Activated naive CD4-positive, alpha-beta T cell (primary cell): ENCODE results near the gene AMPD3.
A peak's percentile ranks its signal among the peaks of the same experiment; 100 is the strongest.

Experiments used
- DNase-seq, 4 experiments: peaks; one replicate each; lab custom pipeline; 2025; lab: John Stamatoyannopoulos, UW

The AMPD3 gene

GRCh38 chr11:10438458-10438857 lies 16.6 kb upstream of the AMPD3 start:
- DNase-seq, result no peak

GRCh38 chr11:10439351-10439750 lies 15.7 kb upstream of the AMPD3 start:
- DNase-seq, result no peak

GRCh38 chr11:10439924-10440323 lies 15.1 kb upstream of the AMPD3 start:
- no peak for DNase-seq

GRCh38 chr11:10440401-10440800 lies 14.7 kb upstream of the AMPD3 start:
- no peak for DNase-seq

GRCh38 chr11:10441091-10441490 lies 14.0 kb upstream of the AMPD3 start:
- DNase-seq, result no peak

- DNase-seq, result no peak
Observed at GRCh38 chr11:10441652-10442503, 13.2 kb upstream of the AMPD3 start.

GRCh38 chr11:10443152-10443551 lies 11.9 kb upstream of the AMPD3 start:
- DNase-seq, result no peak

GRCh38 chr11:10443721-10444235 lies 11.3 kb upstream of the AMPD3 start:
- no peak for DNase-seq

- DNase-seq, result no peak
Observed at GRCh38 chr11:10444725-10445315, 10.2 kb upstream of the AMPD3 start.

- DNase-seq, result no peak
Observed at GRCh38 chr11:10447445-10447844, 7.6 kb upstream of the AMPD3 start.

- DNase-seq, result peak in 3 of 4 experiments; percentile 15 to 58 (median 24)
Observed at GRCh38 chr11:10450462-10451425, 4.3 kb upstream of the AMPD3 start.

GRCh38 chr11:10451426-10452116 lies 3.5 kb upstream of the AMPD3 start:
- DNase-seq, result no peak

- no peak for DNase-seq
Observed at GRCh38 chr11:10452211-10452767, 2.8 kb upstream of the AMPD3 start.

GRCh38 chr11:10453261-10453660 lies 1.8 kb upstream of the AMPD3 start:
- no peak for DNase-seq

GRCh38 chr11:10455637-10456487 lies 798 bp downstream of the AMPD3 start:
- DNase-seq, result peak; percentile 23 to 65 (median 43)

- DNase-seq, result no peak
Observed at GRCh38 chr11:10456519-10456918, 1.5 kb downstream of the AMPD3 start.

GRCh38 chr11:10457901-10458300 lies 2.8 kb downstream of the AMPD3 start:
- DNase-seq, result no peak

- peak in 2 of 4 experiments; percentile 32 to 37 for DNase-seq
Observed at GRCh38 chr11:10459029-10459970, 4.2 kb downstream of the AMPD3 start.
